SK-N-SH (cell line): Measurements from ENCODE around the gene MUS81. TPM values are rescaled to one million over a fixed set of nuclear protein-coding genes. Genes with fewer than 3 reads are reported as not detected.
"Not testable (repeated sequence)": the region's sequence is repeated elsewhere in the genome, so short reads cannot be mapped to it uniquely, and the experiment has no call there.

Experiments used
- CTCF ChIA-PET: fragments of 300-600, 350-600 bp; formaldehyde crosslinking; extraction: SDS; loops from one replicate; lab custom pipeline; 2021; lab: Yijun Ruan, JAX
- POLR2A ChIA-PET: fragments of 350-600 bp; sonication (Branson Sonifier 250); formaldehyde crosslinking; extraction: SDS; loops from one replicate; lab custom pipeline; 2020; ENCODE audit warnings: antibody characterized with exemption, inconsistent platforms; lab: Yijun Ruan, JAX
- DNase-seq: peaks from one replicate; pipeline ENCODE4 v3.0.0; 2012
- H2AFZ ChIP-seq: fragments of 200-600 bp; sonication (generic); 2 replicates; pipeline ENCODE4 v1.8.1; 2016; ENCODE audit warnings: antibody characterized with exemption, mild to moderate bottlenecking, low read depth
- H3F3A ChIP-seq: fragments of 200-600 bp; sonication (generic); replicated peaks from 2 replicates; pipeline ENCODE3; 2016; ENCODE audit warnings: antibody characterized with exemption, mild to moderate bottlenecking; ENCODE audit not compliant: insufficient read depth
- H3K27ac ChIP-seq, 2 experiments: fragments of 200-500 bp in 1 of 2; fragments of 200-600 bp in 1 of 2; sonication (Bioruptor generic) in 1 of 2; sonication (generic), shearing (Covaris generic) in 1 of 2; 2 replicates each; pipeline versions ENCODE4 v1.5.1 to v1.6.1; 2014 to 2016; ENCODE audit warnings: low read depth in 2 of 2, inconsistent platforms in 1 of 2, low read length in 1 of 2, mild to moderate bottlenecking in 1 of 2, mixed read lengths in 1 of 2
- H3K27me3 ChIP-seq: fragments of 200-600 bp; sonication (generic), shearing (Covaris generic); 2 replicates; pipeline ENCODE4 v1.6.1; 2016; ENCODE audit warnings: mixed run types; ENCODE audit not compliant: insufficient read depth
- H3K36me3 ChIP-seq, 2 experiments: fragments of 200-500 bp in 1 of 2; fragments of 200-600 bp in 1 of 2; sonication (Bioruptor generic) in 1 of 2; sonication (generic) in 1 of 2; replicated peaks in 1 of 2; 2 replicates each; pipeline versions ENCODE3 to v1.5.1; 2014 to 2016; ENCODE audit warnings: low read length in 1 of 2, mild to moderate bottlenecking in 1 of 2; ENCODE audit not compliant: insufficient read depth in 2 of 2, control insufficient read depth in 1 of 2
- H3K4me1 ChIP-seq, 2 experiments: fragments of 200-500 bp in 1 of 2; fragments of 200-600 bp in 1 of 2; sonication (Bioruptor generic) in 1 of 2; sonication (generic), shearing (Covaris generic) in 1 of 2; 2 replicates each; pipeline versions ENCODE4 v1.5.1 to v1.6.1; 2014 to 2016; ENCODE audit warnings: low read depth in 1 of 2, low read length in 1 of 2, mixed run types in 1 of 2; ENCODE audit not compliant: insufficient read depth in 2 of 2, control insufficient read depth in 1 of 2
- H3K4me2 ChIP-seq: fragments of 200-600 bp; sonication (generic), shearing (Covaris generic); 2 replicates; pipeline ENCODE4 v1.6.1; 2017; ENCODE audit warnings: mixed run types
- H3K4me3 ChIP-seq, 2 experiments: fragments of 200-500 bp in 1 of 2; fragments of 200-600 bp in 1 of 2; sonication (Bioruptor generic) in 1 of 2; sonication (generic), shearing (Covaris generic) in 1 of 2; 2 replicates each; pipeline versions ENCODE4 v1.5.1 to v1.8.1; 2014 to 2016; ENCODE audit warnings: low read depth in 2 of 2, inconsistent platforms in 1 of 2, low read length in 1 of 2, mild to moderate bottlenecking in 1 of 2, mixed read lengths in 1 of 2, moderate library complexity in 1 of 2
- H3K79me2 ChIP-seq: fragments of 200-600 bp; sonication (generic); 2 replicates; pipeline ENCODE4 v1.8.1; 2017; ENCODE audit warnings: mild to moderate bottlenecking; ENCODE audit not compliant: insufficient read depth
- H3K9ac ChIP-seq: fragments of 200-600 bp; sonication (generic); 2 replicates; pipeline ENCODE4 v1.6.1; 2017; ENCODE audit warnings: mixed run types
- H3K9me2 ChIP-seq: fragments of 200-600 bp; sonication (generic); 2 replicates; pipeline ENCODE4 v1.6.1; 2017; ENCODE audit warnings: mixed run types
- H3K9me3 ChIP-seq: fragments of 200-600 bp; sonication (generic); 2 replicates; pipeline ENCODE4 v1.6.1; 2017; ENCODE audit warnings: mixed run types, mild to moderate bottlenecking, moderate library complexity
- H4K20me1 ChIP-seq: fragments of 200-600 bp; sonication (generic); 2 replicates; pipeline ENCODE4 v1.6.1; 2017; ENCODE audit warnings: mild to moderate bottlenecking, mixed run types; ENCODE audit not compliant: insufficient read depth
- CHD2 ChIP-seq: fragments of 150-350 bp; IDR thresholded peaks from 2 replicates; pipeline ENCODE4 v1.6.1; 2018; ENCODE audit warnings: low read length; ENCODE audit not compliant: partially characterized antibody
- ELF1 ChIP-seq: IDR thresholded peaks from 2 replicates; pipeline ENCODE4 v1.4.0; 2012
- JUND ChIP-seq: IDR thresholded peaks from 2 replicates; pipeline ENCODE4 v1.4.0; 2012
- MXI1 ChIP-seq: IDR thresholded peaks from 2 replicates; pipeline ENCODE4 v1.6.1; 2012; ENCODE audit warnings: mild to moderate bottlenecking, low read depth, low read length, improper control_type of control experiment
- NRF1 ChIP-seq: IDR thresholded peaks from 2 replicates; pipeline ENCODE4 v1.6.1; 2012; ENCODE audit warnings: low read depth, mild to moderate bottlenecking, low read length
- RAD21 ChIP-seq: IDR thresholded peaks from 2 replicates; pipeline ENCODE4 v1.6.1; 2012; ENCODE audit warnings: mild to moderate bottlenecking, low read length
- RFX5 ChIP-seq: IDR thresholded peaks from 2 replicates; pipeline ENCODE4 v1.6.1; 2012; ENCODE audit warnings: mild to moderate bottlenecking, improper control_type of control experiment, low read length
- SIN3A ChIP-seq: IDR thresholded peaks from 2 replicates; pipeline ENCODE4 v1.6.1; 2012; ENCODE audit warnings: low read depth, mild to moderate bottlenecking, low read length, moderate library complexity, borderline replicate concordance
- SMC3 ChIP-seq: IDR thresholded peaks from 2 replicates; pipeline ENCODE4 v1.6.1; 2012; ENCODE audit warnings: low read depth, low read length, improper control_type of control experiment
- TAF1 ChIP-seq: IDR thresholded peaks from 2 replicates; pipeline ENCODE4 v1.6.1; 2012; ENCODE audit warnings: low read depth, mild to moderate bottlenecking, low read length, moderate library complexity, borderline replicate concordance
- TCF12 ChIP-seq: IDR thresholded peaks from 2 replicates; pipeline ENCODE4 v1.4.0; 2012
- WGBS: methylation state at CpG from one replicate; pipeline ENCODE4 v1.1.6; 2017; ENCODE audit warnings: low lambda C conversion rate; 5-methylcytosine and 5-hydroxymethylcytosine counted together
- polyA plus RNA-seq, 3 experiments: library from polyadenylated mRNA; depleted of rRNA; stranded (reverse); fragments of >200 nt; gene quantifications; 2 replicates each; pipeline ENCODE4 v1.2.3, GENCODE V29; 2012
- TF ChIP-seq, protein P1 (sequence below): IDR thresholded peaks from 2 replicates; pipeline ENCODE4; 2012
- TF ChIP-seq, protein P2 (sequence below): IDR thresholded peaks from 2 replicates; pipeline ENCODE4 v1.4.0; 2012; ENCODE audit warnings: low read depth
- TF ChIP-seq, protein P3 (sequence below): IDR thresholded peaks from 2 replicates; pipeline ENCODE4 v1.4.0; 2012; ENCODE audit warnings: low read depth, borderline replicate concordance

The MUS81 gene
- polyA plus RNA-seq, 1 of the 3 experiments (the other 2 are of a cell fraction), result 58.2 TPM

DNA sequence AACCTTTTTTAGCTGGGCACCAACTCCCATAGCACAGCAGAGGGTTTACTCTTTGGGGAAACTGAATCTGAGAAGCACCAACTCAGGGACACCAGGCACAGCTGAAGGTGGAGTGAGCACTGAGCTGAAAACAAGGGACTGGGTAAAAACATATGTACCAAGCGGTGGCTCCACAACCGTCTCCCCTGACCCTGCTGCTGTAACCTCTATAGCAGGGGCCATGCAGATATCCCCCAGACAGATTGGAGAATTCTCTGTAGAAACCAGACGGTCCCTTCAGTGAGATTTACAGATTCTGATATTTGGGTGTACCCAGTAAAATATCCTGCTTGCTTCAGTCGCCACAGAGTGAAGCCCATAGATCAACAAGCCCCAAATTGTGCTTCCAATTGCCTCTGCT lies 30.8 kb upstream of the MUS81 start:
- Histone ChIP-seq H3K4me1 (peaks cover 0 to 7% of the 10 kb centered on the region in 2 experiments; a peak in 1 of 4 replicates), H3K27ac (no peak overlapping the region), H3K79me2 (no peaks in the 10 kb centered on the region), H3K9ac (no peak overlapping the region), H3K27me3 (no peaks in the 10 kb centered on the region), H4K20me1 (no peaks in the 10 kb centered on the region), H3K9me2 (no peaks in the 10 kb centered on the region), H2AFZ (no peak overlapping the region), H3K9me3 (no peaks in the 10 kb centered on the region), H3F3A (peaks cover 10% of the 10 kb centered on the region), H3K4me3 (no peak overlapping the region), H3K36me3 (no peaks in the 10 kb centered on the region), H3K4me2 (no peak overlapping the region)
- TF ChIP-seq ELF1, result no peak
- TF ChIP-seq CHD2, result no peak
- no peak for TF ChIP-seq NRF1
- no peak for TF ChIP-seq RAD21
- TF ChIP-seq TCF12, result no peak
- no peak for DNase-seq
- CTCF ChIA-PET, result interaction anchor here (0.7 to 3.9 kb wide), 6 partner anchors 12 to 1061 kb away, joined by 3 to 33 read pairs (median 4); partner anchors contain the start of genes AP5B1 and MUS81
- POLR2A ChIA-PET, result no interaction called here
- WGBS, result 55% methylated on average over 4 of the region's 4 CpGs

DNA sequence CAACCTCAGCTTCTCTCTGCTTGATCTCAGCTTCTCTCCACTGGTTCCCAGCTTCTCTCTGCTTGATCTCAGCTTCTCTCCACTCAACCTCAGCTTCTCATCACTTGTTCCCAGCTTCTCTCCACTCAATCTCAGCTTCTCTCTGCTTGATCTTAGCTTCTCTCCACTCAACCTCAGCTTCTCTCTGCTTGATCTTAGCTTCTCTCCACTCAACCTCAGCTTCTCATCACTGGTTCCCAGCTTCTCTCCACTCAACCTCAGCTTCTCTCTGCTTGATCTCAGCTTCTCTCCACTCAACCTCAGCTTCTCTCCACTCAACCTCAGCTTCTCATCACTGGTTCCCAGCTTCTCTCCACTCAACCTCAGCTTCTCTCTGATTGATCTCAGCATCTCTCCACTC lies 28.0 kb upstream of the MUS81 start:
- not testable (repeated sequence) for H3K9me2 ChIP-seq, H4K20me1 ChIP-seq, H3K36me3 ChIP-seq, H3K9me3 ChIP-seq, H3K27ac ChIP-seq, H2AFZ ChIP-seq, DNase-seq, H3K27me3 ChIP-seq, H3K79me2 ChIP-seq, H3K4me3 ChIP-seq, H3K9ac ChIP-seq, H3K4me2 ChIP-seq
- peaks cover 10% of the 10 kb centered on the region for H3F3A ChIP-seq
- peaks cover 0 to 13% of the 10 kb centered on the region in 2 experiments; a peak in 1 of 4 replicates for H3K4me1 ChIP-seq
- CTCF ChIA-PET, result interaction anchor here (0.9 to 3.4 kb wide), 11 partner anchors 9 to 157 kb away, joined by 3 to 33 read pairs (median 6); partner anchors contain the start of gene FIBP
- POLR2A ChIA-PET, result interaction anchor here (0.7 to 2.3 kb wide), 4 partner anchors 12 to 120 kb away, joined by 3 to 14 read pairs (median 4); partner anchors contain the start of gene KAT5

DNA sequence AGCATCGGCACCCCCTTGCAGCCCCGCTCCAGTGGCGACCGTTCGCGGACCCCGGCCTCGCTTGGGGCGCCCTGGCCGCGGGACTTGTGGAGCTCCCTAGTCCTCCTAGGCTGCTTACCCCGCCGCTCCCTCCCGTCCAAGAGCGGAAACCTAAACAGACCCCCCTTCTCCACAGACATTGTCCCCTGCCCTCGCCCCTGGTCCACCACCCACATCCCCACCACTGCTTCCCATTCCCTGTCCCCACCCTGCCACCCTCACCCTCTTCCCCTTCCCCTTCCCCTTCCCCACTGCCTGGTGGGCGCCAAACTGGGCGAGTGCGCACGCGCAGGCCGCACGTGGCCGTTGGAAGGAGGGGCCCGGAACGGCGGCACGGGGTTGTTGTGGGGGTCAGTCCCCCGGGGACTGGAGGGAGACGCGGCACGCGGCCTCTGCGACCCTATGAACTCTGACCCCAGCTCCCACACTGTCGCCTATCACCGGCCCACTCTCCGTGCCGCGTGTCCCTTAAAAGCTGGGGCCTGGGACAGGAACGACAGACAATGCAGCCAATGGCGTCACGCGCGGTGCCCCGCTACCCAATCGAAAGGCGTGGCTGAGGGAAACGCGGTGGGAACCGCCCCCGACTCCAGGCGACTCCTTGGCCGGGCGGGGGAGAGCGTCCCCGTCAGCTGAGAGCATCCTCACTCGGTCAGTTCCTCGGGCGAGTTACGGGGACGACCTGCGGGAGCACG lies 26.8 kb upstream of the MUS81 start, which contains the start of gene SNX32:
Gene SNX32 (plus strand): TSS at position 667 of the 734 bp plus-strand sequence. CDS start 103 bp downstream, outside the sequence.
- H3K27me3 ChIP-seq, result no peaks in the 10 kb centered on the region
- POLR2A ChIA-PET, result interaction anchor here (0.6 to 2.3 kb wide), 7 partner anchors 10 to 367 kb away, joined by 3 to 14 read pairs (median 6); partner anchors contain the start of genes KAT5 and MUS81
- H3K9me2 ChIP-seq, result no peaks in the 10 kb centered on the region
- 21% methylated on average over 34 of the region's 63 CpGs for whole genome bisulfite sequencing
- H3K4me2 ChIP-seq, result peak within 1 kb of the TSS; percentile 89
- H2AFZ ChIP-seq, result peak within 1 kb of the TSS; percentile 97
- no peaks in the 10 kb centered on the region for H3K36me3 ChIP-seq
- TF ChIP-seq ELF1 (no peak), RFX5 (no peak), MXI1 (peak; percentile 94), JUND (no peak), TAF1 (peak; percentile 23; the same call in 1 of the 2 replicates), SMC3 (no peak), NRF1 (peak; percentile 77), SIN3A (no peak), RAD21 (no peak)
- TF ChIP-seq, protein P1, sequence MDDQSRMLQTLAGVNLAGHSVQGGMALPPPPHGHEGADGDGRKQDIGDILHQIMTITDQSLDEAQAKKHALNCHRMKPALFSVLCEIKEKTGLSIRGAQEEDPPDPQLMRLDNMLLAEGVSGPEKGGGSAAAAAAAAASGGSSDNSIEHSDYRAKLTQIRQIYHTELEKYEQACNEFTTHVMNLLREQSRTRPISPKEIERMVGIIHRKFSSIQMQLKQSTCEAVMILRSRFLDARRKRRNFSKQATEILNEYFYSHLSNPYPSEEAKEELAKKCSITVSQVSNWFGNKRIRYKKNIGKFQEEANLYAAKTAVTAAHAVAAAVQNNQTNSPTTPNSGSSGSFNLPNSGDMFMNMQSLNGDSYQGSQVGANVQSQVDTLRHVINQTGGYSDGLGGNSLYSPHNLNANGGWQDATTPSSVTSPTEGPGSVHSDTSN, result peak; percentile 100
- TF ChIP-seq, protein P2, sequence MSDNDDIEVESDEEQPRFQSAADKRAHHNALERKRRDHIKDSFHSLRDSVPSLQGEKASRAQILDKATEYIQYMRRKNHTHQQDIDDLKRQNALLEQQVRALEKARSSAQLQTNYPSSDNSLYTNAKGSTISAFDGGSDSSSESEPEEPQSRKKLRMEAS, result peak; percentile 93
- TF ChIP-seq, protein P3, sequence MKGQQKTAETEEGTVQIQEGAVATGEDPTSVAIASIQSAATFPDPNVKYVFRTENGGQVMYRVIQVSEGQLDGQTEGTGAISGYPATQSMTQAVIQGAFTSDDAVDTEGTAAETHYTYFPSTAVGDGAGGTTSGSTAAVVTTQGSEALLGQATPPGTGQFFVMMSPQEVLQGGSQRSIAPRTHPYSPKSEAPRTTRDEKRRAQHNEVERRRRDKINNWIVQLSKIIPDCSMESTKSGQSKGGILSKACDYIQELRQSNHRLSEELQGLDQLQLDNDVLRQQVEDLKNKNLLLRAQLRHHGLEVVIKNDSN, result peak; percentile 84
- H3K79me2 ChIP-seq, result no peaks in the 10 kb centered on the region
- CTCF ChIA-PET, result interaction anchor here (0.6 to 3.4 kb wide), 13 partner anchors 10 to 156 kb away, joined by 3 to 33 read pairs (median 6); partner anchors contain the start of genes FIBP, KAT5 and MUS81
- H3K27ac ChIP-seq, result peak within 1 kb of the TSS in 1 of 2 experiments; percentile 64; a peak in 1 of 4 replicates
- H3K4me3 ChIP-seq, result peak within 1 kb of the TSS; percentile 28 to 73
- H3K9ac ChIP-seq, result peak within 1 kb of the TSS; percentile 55
- peaks cover 0 to 13% of the 10 kb centered on the region in 2 experiments; a peak in 1 of 4 replicates for H3K4me1 ChIP-seq
- peaks cover 18% of the 10 kb centered on the region for H3F3A ChIP-seq
- no peaks in the 10 kb centered on the region for H3K9me3 ChIP-seq
- H4K20me1 ChIP-seq, result no peaks in the 10 kb centered on the region
- DNase-seq, result peak; percentile 99
